Epidermal melanocyte (primary cell): ENCODE data around the gene FOXL3.
"Not testable (repeated sequence)": the region's sequence is repeated elsewhere in the genome, so short reads cannot be mapped to it uniquely, and the experiment has no call there.

Source experiments
- DNase-seq: peaks from one replicate; pipeline ENCODE4 v3.0.0; 2011; ENCODE audit warnings: low spot score; ENCODE audit not compliant: insufficient read length

The FOXL3 gene

DNA sequence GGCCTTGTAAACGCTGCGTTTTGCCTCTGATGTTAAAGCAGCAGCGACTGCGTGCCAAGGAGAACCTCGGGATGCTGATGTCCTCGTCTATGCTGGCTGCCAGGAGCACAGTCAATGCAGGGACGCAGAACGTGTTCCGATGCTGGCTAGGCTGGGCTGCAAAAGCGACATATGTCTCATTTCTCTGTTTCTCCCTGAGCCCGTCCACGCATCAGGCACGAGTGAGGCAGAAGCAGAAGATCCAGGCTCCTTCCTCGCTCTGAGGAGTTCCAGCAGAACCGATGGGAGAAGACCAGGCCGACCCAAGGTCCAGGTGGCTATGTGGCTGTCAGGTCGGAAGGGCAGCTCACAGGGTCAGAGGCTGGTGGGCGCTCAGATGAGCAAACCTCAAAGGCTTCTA lies 3.7 kb upstream of the FOXL3 start:
- DNase-seq = no peak

DNA sequence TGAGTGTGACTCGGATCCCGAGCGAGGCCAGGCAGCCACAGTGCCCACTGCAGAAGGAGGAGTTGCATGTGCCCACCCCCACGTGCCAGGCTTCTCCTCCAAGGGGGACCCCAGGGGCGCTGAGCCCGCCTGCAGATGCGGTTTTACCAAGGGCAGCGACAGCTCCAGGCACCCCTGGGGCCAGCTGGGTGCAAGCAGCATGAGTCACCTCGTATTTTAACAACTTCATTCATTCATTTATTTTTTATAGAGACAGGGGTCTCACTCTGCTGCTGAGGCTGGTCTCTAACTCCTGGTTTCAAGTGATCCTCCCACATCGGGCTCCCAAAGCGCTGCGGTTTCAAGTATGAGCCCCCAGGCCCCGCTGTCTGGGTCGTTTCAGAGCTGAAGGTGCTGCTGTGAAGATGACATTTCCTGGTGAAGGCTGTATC lies 1.3 kb upstream of the FOXL3 start:
- DNase-seq = no peak

DNA sequence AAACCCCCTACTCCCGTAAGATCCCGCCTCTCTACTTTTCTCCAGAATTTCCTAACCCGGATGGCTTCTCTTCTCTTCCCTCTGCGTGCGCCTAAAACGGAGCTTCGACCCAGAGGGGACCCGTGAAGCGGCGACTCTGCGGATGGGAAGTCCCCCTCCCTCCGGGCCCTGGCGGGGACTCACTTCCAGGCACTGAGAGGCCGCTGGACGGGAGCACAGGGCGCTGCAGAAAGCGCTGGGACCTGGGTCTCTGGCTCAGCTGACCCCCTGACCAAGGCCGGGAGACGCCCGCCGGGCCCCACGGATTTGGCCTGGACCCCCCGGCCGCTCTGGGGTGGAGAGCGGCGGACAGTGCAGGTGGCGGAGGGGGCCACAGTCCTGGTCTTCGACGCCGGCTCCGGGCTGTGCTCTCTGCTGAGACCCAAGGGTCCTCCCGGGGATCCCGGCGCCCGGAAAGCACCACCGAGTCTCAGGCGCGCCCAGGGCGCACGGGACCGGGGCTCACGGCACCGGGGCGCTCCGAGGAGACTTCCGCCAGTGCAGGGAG lies 688 bp upstream of the FOXL3 start:
- no peak for DNase-seq

DNA sequence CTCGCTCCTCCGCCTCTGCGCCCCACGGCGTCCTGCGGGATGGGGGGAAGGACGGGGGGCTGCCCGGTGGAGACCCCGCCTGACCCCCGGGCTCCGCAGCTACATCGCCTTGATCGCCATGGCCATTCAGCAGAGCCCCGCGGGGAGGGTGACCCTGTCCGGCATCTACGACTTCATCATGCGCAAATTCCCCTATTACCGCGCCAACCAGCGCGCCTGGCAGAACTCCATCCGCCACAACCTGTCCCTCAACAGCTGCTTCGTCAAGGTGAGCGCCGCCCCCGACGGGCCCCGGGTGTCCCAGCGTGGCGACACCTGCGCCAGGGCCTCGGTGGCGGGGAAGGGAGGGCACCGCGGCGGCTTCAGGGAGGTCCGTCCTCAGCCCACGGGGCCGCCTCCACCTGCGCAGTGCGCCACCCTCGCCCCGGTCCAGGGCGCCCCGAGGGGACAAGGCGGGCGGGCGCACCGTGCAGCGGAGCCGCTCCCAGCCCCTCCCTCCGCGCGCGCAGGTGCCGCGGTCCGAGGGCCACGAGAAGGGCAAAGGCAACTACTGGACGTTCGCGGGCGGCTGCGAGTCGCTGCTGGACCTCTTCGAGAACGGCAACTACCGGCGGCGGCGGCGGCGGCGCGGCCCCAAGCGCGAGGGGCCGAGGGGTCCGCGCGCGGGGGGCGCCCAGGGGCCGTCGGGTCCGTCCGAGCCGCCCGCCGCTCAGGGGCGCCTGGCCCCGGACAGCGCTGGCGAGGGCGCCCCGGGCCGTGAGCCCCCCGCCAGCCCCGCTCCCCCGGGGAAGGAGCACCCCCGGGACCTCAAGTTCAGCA lies 793 bp downstream of the FOXL3 start:
- DNase-seq = no peak

DNA sequence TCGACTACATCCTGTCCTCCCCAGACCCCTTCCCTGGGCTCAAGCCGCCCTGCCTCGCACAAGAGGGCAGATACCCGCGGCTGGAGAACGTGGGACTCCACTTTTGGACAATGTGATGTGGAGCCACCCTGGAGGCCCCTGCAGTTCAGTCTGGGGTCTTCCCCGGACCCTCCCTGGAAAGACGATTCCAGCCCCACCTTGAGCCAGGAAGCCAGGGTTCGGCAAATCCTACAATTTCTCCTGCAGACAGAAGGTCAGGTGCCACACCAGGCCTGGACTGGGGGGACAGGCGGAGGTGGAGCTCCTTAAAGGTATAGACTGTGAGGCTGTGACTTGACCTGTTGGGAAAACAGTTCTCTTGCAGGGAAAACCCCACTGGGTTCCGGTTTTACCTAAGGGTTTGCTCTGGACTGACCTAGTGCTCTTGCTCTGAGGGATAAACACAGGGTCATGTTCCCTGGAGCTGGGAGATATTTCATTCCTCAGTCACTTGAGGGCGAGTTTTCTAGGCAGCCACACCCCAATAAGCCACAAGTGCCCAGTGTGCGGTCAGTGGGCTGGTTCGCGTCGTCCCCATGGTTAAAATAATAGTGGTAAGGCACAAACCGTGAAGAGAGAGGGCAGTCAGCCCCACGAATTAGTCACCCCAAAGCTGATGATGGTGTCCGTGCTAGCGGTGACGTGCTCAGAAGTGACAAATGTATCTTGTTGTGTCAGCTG lies 1.6 kb downstream of the FOXL3 start:
- no peak for DNase-seq

DNA sequence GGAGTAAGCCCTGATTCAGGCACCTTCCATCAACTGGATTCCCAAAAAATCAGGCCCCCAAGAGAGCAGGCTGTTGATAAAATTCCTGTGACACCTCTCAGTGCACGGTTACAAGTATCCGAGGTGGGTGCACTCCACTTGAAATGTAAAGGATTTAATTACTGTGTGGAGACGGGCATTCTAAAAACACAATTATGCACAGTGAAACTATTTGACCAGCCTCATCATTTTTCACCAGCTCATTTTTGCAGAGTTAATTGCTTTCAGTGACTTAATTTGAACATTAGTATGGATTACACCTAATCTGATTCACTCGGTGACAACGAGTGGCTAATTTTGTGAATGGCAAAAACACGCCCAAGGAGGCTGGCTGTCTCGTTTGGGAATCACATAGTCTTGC lies 2.3 kb downstream of the FOXL3 start:
- DNase-seq = no peak

DNA sequence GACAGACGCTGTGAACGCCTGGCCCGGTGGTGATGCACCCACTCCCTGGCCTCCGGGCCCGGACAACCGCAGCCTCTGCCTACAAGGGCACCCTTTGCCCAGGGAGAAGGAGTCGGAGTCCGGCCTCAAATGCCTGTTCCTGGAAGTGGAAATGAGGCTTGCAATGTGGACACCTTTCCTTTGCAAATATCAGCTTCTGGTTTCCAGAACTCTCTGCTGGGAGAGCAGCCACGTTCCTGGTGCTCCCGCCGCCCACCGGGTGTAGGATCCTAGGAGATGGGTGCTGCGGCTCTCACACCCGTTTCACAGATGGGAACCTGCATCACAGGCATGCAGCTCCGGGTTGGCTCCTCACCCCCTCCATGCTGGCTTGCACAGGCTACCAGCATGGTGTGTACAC lies 2.9 kb downstream of the FOXL3 start:
- DNase-seq = no peak

DNA sequence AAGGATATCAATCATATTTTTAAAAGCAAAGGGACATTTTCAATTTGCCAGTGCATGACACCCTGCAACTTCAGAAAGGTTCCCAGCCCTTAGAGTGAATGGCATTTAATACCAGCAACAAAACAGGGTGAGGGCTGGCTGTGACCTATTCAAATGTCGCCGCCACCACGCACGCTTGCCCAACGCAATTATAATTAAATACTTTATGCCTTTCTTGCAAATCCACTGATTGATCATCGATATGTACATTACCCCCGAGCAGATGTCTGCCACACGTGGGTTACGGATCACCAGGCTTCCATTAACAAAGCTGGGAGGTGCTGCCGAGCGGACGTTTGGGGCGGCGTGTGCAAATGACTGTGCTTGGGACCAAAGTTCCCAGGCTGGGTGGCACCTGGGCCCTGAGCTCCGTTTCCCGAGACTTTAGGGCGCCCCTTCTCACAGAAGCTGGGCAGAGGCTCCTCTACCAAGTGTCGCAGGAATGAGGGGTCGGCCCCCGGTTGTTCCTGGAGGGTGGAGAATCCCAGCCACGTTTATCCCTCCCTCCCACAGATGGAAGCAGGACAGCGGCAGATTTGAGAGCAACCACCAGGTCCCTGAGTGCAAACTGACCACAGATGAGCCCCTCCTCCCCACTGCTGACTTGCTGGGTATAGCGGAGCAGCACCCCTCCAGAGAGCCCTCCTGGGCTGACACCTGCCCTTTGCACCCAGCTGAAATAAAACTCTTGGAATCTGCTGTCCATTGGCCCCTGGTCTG lies 3.9 kb downstream of the FOXL3 start:
- no peak for DNase-seq

DNA sequence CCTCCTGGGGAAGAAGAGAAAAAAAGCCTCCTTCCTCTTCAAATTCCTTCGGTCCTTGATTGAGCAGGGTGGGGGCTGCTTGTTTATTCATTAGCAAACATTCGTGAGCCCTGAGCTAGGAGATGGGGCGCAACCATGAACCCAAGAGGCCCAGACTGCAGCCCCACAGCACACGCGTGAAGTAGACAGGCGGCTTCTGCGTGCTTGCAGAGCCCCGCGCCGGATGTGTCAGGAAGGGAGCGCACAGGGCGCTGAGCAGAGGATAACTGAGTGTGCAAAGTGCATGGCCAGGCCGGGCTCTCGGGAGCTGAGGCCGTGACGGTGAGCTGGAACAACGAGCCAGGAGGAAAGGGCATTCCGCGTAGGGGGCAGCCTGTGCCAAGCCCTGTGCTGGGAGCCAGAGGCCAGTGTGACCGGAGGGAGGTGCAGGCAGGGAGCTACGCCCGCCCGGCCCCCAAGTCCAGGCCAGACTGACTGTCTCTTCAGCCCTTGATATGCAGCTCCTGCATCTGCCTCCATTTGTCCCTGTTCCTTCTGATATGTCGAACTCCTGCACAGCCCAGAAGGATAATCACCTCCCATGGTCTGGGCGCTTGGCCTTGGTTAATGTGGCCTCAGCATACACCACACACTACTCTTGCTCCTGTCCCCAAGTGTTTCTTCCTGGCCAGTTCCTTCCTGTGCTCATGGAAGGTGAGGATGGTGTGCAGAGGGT lies 4.6 kb downstream of the FOXL3 start:
- no peak for DNase-seq

DNA sequence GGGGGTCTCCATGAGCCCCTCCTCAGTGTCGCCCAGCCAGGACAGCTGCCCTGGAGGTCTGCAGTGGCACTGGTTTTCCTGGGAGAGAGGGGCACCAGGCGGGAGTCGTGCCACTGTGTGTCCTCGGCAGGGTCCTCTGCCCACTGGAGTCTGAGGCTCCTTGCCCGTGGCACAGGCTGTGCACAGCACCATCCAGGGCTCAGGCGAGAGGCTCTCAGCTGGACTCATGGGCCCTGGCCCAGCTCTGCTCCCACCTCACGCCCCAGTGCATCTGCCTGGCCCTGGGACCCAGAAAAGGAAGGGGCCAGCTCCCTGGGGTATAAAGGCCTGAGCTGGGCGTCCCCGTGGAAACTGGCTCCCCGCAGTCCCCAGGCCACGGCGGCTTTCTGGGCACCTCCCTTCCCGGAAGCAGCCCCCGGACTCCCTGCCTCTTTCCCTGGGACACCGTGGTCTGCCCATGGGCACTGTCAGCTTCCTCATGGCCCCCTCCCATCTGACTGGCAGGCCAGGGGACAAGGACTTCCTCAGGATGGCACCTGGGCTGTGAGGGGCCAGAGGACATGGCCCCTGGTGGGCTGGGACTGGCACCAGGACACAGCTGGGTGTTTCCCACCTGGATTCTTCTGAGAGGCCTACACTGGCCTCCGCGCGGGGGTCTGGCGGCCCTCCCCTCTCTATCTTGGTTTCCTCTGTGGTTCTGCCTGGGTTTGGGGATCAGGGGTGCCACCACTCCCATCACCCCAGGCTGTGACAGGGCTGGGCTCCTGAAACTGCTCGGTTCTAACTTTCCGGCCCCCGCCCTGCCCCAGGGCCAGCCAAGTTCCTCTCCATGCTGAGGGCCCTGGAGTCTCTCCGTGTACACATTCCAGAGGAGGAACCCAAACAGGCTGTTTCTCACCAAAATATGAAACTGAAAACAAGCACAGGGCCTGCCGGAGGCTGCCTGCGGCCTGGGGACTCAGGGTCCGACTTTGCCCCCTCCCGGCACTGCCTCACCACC lies 5.5 kb downstream of the FOXL3 start:
- no peak for DNase-seq

DNA sequence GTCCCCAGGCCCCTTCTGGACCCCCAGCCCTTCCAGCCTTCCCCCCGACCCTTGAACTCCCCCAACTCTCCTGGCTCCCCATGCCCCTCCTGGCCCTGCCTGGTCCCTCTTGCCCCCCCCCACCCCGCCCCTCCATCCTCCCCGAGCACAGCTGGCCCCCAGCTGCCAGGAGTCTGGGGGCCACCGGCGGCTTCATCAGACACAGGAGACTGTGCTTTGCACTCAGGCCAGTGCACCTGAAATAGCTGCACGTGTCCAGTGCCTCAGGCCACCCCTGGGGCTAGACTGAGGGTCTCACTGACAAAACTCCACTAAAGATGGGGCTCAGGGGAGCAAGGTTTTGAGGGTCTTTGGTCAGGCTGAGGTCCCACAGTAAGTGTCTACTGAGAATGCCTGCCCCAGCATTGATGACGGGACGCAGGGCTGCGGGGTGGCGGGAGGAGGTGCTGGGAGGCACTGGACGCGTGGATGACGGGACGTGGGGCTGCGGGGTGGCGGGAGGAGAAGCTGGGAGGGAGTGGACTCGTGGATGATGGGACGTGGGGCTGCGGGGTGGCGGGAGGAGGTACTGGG lies 6.5 kb downstream of the FOXL3 start:
- no peak for DNase-seq

DNA sequence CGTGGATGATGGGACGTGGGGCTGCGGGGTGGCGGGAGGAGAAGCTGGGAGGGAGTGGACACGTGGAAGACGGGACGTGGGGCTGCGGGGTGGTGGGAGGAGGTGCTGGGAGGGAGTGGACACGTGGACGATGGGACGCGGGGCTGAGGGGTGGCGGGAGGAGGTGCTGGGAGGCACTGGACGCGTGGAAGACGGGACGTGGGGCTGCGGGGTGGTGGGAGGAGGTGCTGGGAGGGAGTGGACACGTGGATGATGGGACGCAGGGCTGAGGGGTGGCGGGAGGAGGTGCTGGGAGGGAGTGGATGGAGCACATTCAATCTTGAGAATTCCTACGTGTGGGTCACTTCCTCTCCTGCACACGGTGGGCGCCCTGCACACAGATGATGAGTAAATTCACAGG lies 7.2 kb downstream of the FOXL3 start:
- DNase-seq = not testable (repeated sequence)

DNA sequence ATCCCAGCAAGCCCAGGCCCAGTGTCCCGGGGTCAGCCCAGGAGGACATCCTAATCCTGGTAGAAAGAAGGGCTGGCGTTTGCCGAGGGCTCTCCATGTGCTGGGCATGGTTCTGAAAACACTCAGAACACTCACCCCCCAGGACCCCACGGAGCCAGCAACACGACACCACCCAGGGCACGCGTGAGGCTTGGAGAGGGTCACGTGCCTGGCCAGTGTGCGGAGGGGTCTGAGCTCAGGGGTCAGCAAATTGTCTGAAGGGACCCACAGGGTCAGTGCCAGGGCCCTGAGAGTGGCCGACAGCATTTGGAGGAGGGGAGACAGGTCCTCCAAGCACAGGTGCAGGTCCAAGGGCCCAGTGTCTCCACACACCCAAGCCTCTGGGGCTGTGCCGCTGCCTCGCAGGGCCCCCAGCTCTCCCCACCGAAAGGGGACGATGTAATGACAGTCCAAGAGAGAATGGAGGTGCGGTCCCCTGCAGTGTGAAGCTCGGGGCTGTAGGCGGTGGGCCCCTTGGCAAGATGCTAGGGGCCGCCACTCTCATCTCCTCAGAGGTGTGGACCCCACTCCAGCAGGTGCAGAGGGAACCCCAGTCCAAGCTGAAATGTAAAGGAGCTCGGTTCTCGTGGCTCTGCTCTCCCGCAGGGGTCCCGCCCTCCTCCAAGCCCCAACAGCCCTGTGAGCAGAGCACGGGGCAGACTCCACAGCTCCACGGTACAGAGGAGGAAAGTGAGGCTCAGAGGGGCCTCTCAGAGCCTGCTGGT lies 7.8 kb downstream of the FOXL3 start:
- no peak for DNase-seq

DNA sequence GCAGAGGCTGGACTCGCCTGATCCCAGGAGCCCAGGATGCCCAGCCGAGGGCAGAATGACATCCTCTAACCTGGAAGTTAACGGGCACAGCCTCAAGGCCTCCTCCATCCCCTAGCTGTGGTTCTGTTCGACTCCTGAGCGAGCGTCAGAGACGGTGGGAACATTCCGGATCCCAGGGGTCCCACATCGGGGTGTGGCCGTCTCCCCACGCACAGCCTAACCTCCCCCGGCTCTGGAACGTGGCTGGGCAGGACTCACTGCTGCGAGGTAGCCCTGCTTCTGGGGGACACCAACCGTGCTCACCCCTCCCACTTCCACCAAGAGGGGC lies 8.4 kb downstream of the FOXL3 start:
- DNase-seq = no peak

DNA sequence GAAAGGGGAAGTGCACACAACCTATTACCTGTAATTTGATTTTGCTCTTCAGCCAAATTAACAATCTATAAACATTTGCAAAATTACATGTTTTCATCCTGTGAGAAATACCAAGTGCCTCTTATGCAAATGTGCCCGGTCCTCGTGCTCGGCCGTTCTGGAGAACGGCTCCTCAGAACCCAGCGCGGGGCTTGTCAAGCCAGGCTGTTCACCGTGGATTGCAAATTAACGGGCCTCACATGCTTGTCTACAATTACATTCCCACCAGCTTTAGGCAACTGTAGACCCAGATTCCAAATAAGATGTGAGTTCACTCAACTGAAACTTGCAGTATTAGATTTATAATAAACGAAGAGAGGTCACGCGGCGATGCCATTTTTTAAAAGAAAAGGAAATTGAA lies 8.8 kb downstream of the FOXL3 start:
- no peak for DNase-seq

DNA sequence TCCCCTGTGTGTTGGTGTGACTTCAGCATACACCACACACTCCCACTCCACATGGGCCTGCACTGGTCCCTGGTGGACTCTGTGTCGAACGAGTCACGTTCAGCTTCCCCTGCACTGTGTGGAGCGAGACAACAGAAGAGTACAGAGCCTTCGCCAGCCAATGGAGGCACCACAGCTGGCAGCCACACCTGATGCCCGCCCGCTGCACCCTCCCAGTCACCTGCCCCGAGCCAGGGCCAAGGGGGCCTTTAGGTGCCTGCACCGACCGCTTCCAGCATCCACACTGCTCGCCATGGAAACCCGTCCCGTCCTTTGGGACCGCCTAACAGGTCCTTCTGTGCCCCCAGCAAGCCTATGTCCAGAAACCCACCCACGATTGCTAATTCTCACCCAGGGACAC lies 9.2 kb downstream of the FOXL3 start:
- no peak for DNase-seq

DNA sequence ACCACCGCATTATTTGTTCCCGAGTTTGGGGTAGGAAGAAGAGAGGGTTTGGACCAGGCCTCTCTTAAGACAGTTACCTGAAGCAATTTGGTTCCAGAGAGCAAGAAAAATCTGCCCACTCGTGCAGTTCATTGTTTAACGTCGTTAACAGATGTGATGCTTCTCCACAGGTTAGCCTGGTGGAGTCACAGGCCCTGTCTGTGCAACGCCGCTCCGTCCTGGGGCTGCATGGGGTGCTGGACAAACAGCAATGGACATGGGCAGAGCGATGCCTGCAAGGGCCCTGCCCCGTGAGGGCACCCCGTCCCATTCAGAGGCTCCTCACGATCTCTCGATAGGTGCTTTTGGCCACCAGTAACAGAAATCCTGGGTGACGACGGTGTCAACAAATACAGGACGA lies 9.7 kb downstream of the FOXL3 start:
- no peak for DNase-seq

DNA sequence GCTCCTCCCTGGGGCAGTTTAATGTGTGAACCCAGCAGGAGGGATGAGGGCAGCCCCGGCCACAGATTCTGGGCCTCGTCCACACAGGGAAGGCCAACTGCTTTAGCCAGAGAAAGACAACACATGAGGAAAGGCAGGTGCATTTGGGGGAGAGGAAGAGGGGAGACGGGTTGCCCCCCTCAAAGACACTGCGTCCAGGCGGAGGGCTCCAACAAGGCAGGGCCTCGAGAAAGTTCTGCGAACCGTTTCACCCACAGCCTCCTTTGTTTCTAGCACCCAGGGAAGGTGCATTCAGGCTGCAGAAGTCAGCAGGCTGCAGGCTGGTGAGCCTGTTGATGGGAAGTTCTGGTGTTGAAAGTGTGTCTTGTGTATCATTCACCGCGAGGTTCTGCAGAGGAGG lies 10.1 kb downstream of the FOXL3 start:
- DNase-seq = no peak
